Keratinocyte (primary cell): ENCODE results near the gene MTCL1. TPM values are rescaled to one million over a fixed set of nuclear protein-coding genes. Genes with fewer than 3 reads are reported as not detected.

ENCODE experiments used
- DNase-seq: peaks from one replicate; pipeline ENCODE4 v3.0.0-alpha.2; 2011; ENCODE audit warnings: low read depth, missing footprints, low spot score
- FAIRE-seq: peaks from 2 replicates; lab custom pipeline; 2011; peaks lifted over from hg19 to GRCh38; lab: Jason Lieb, UNC
- H2AFZ ChIP-seq: 2 replicates; pipeline ENCODE4 v1.6.0; 2012; ENCODE audit warnings: low read length, control low read depth, inconsistent platforms; ENCODE audit not compliant: control insufficient read depth
- H3K27ac ChIP-seq: 2 replicates; pipeline ENCODE4 v1.5.1; 2011; ENCODE audit warnings: low read length; ENCODE audit not compliant: control insufficient read depth, insufficient read depth
- H3K27me3 ChIP-seq: 3 replicates; pipeline ENCODE4 v1.6.0; 2011; ENCODE audit warnings: low read length; ENCODE audit not compliant: control insufficient read depth, insufficient read depth; ENCODE audit errors: extremely low read depth
- H3K36me3 ChIP-seq, 2 experiments: 2 replicates in 1 of 2; 3 replicates in 1 of 2; pipeline ENCODE4 v1.5.1; 2011; ENCODE audit warnings: low read length in 2 of 2, mild to moderate bottlenecking in 1 of 2; ENCODE audit not compliant: control insufficient read depth in 2 of 2, insufficient read depth in 2 of 2; ENCODE audit errors: extremely low read depth in 1 of 2
- H3K4me1 ChIP-seq: 3 replicates; pipeline ENCODE4 v1.5.1; 2011; ENCODE audit warnings: low read length; ENCODE audit not compliant: control insufficient read depth, insufficient read depth; ENCODE audit errors: extremely low read depth
- H3K4me2 ChIP-seq: 3 replicates; pipeline ENCODE4 v1.6.0; 2011; ENCODE audit warnings: low read depth, low read length; ENCODE audit not compliant: control insufficient read depth, insufficient read depth; ENCODE audit errors: extremely low read depth
- H3K4me3 ChIP-seq, 3 experiments: fragments of 200-600 bp in 1 of 3; sonication (generic) in 1 of 3; 2 replicates in 2 of 3; 3 replicates in 1 of 3; pipeline ENCODE4 v1.5.1; 2011 to 2016; ENCODE audit warnings: low read length in 3 of 3, mild to moderate bottlenecking in 3 of 3, control low read depth in 2 of 3, inconsistent platforms in 1 of 3, low read depth in 1 of 3, mixed read lengths in 1 of 3, mixed run types in 1 of 3, moderate library complexity in 1 of 3; ENCODE audit not compliant: control insufficient read depth in 2 of 3, insufficient read depth in 2 of 3; ENCODE audit errors: extremely low read depth in 1 of 3
- H3K79me2 ChIP-seq: 2 replicates; pipeline ENCODE4 v1.6.0; 2012; ENCODE audit warnings: low read length; ENCODE audit not compliant: control insufficient read depth, insufficient read depth
- H3K9ac ChIP-seq: 3 replicates; pipeline ENCODE4 v1.6.0; 2011; ENCODE audit warnings: low read length; ENCODE audit not compliant: control insufficient read depth, insufficient read depth; ENCODE audit errors: extremely low read depth
- H3K9me1 ChIP-seq: 3 replicates; pipeline ENCODE4 v1.6.0; 2011; ENCODE audit warnings: low read length; ENCODE audit not compliant: control insufficient read depth, insufficient read depth; ENCODE audit errors: extremely low read depth
- H3K9me3 ChIP-seq: 2 replicates; pipeline ENCODE4 v1.5.1; 2012; ENCODE audit warnings: low read depth, low read length; ENCODE audit not compliant: control insufficient read depth
- H4K20me1 ChIP-seq: 3 replicates; pipeline ENCODE4 v1.6.0; 2011; ENCODE audit warnings: low read length; ENCODE audit not compliant: control insufficient read depth, insufficient read depth; ENCODE audit errors: extremely low read depth
- CTCF ChIP-seq, 3 experiments: IDR thresholded peaks in 1 of 3; conservative IDR thresholded peaks in 1 of 3; optimal IDR thresholded peaks in 1 of 3; 2 replicates in 2 of 3; 3 replicates in 1 of 3; pipeline versions ENCODE3 to v1.5.1; 2011; ENCODE audit warnings: low read length in 3 of 3, mild to moderate bottlenecking in 3 of 3, moderate library complexity in 2 of 3, control low read depth in 1 of 3, inconsistent platforms in 1 of 3; ENCODE audit not compliant: insufficient read depth in 2 of 3; ENCODE audit errors: extremely low read depth in 1 of 3
- EZH2 ChIP-seq: IDR thresholded peaks from one replicate; pipeline ENCODE4 v1.6.1; 2012; ENCODE audit warnings: inconsistent platforms, mild to moderate bottlenecking, low read length, moderate library complexity
- dilution Hi-C: fragments of 300-500 bp; cut with MboI; formaldehyde crosslinking; loops from one replicate; pipeline ENCODE4 v1.7.0; 2020; ENCODE audit warnings: low sequenced_read_pairs; ENCODE audit not compliant: extremely low pct_ligation_motif_present
- polyA plus RNA-seq, 5 experiments: library from polyadenylated mRNA; depleted of rRNA in 3 of 5; stranded (reverse) in 3 of 5; stranded (forward) in 1 of 5; unstranded in 1 of 5; fragments of >200 nt; gene quantifications; 1 replicate in 1 of 5; 2 replicates in 3 of 5; 3 replicates in 1 of 5; pipeline versions ENCODE4 v1.2.1 to v1.2.3, GENCODE V29; 2011 to 2012; ENCODE audit warnings: missing spikeins in 2 of 5, low read depth in 1 of 5, low replicate concordance in 1 of 5

MTCL1 gene
- polyA plus RNA-seq, 1 donor (not counting 4 experiments of a cell fraction or from before 2014, with no cell fraction given), result 15.4 TPM

GRCh38 chr18:8702668-8703067 is 2.7 kb upstream of the MTCL1 start:
- Histone ChIP-seq H3K4me1 (peaks cover 21% of the 10 kb centered on the region), H3K9me1 (peaks cover 2% of the 10 kb centered on the region), H3K36me3 (no peaks in the 10 kb centered on the region), H3K9me3 (no peaks in the 10 kb centered on the region), H3K79me2 (peaks cover 18% of the 10 kb centered on the region), H3K27me3 (no peaks in the 10 kb centered on the region), H2AFZ (no peak overlapping the region), H3K9ac (no peak overlapping the region), H3K4me2 (no peak overlapping the region), H4K20me1 (peaks cover 4% of the 10 kb centered on the region), H3K27ac (no peak overlapping the region), H3K4me3 (no peak overlapping the region)
- no peak for TF ChIP-seq EZH2
- TF ChIP-seq CTCF (optimal IDR thresholded peaks at IDR 0.05 in 1 of 3, IDR thresholded peaks at IDR 0.05 in 1 of 3, conservative IDR thresholded peaks at IDR 0.05 in 1 of 3; ENCODE audit: extremely low read depth in 1 of 3, insufficient read depth in 2 of 3, low read length in 3 of 3), result no peak
- FAIRE-seq (no peak), DNase-seq (no peak)
- dilution Hi-C loops, result no loop called here

- peaks cover 2% of the 10 kb centered on the region for H3K9me1 ChIP-seq
- H3K9me3 ChIP-seq, result no peaks in the 10 kb centered on the region
- H3K4me3 ChIP-seq, result no peak overlapping the region
- DNase-seq (no peak), FAIRE-seq (no peak)
- no peak overlapping the region for H3K27ac ChIP-seq
- H3K36me3 ChIP-seq, result no peaks in the 10 kb centered on the region
- peaks cover 26% of the 10 kb centered on the region for H3K4me1 ChIP-seq
- no peak overlapping the region for H2AFZ ChIP-seq
- no peaks in the 10 kb centered on the region for H3K27me3 ChIP-seq
- H3K79me2 ChIP-seq, result peaks cover 23% of the 10 kb centered on the region
- no peak overlapping the region for H3K4me2 ChIP-seq
- dilution Hi-C loops, result no loop called here
- peaks cover 5% of the 10 kb centered on the region for H4K20me1 ChIP-seq
- TF ChIP-seq EZH2 (no peak), CTCF (optimal IDR thresholded peaks at IDR 0.05 in 1 of 3, IDR thresholded peaks at IDR 0.05 in 1 of 3, conservative IDR thresholded peaks at IDR 0.05 in 1 of 3; ENCODE audit: extremely low read depth in 1 of 3, insufficient read depth in 2 of 3, low read length in 3 of 3) (no peak)
- H3K9ac ChIP-seq, result no peak overlapping the region
Observed at GRCh38 chr18:8703092-8703709, 2.2 kb upstream of the MTCL1 start.
